Parathyroid adenoma (tissue), 2 donors: ENCODE data around the gene USH1C.

Experiments
- H2AFZ ChIP-seq: fragments of 300-600 bp; sonication (generic); one replicate; pipeline ENCODE4 v1.7.0; 2017; ENCODE audit warnings: antibody characterized with exemption, mild to moderate bottlenecking
- H3K27ac ChIP-seq: fragments of 300-600 bp; sonication (generic); one replicate; pipeline ENCODE4 v1.7.0; 2017
- H3K27me3 ChIP-seq: fragments of 300-600 bp; sonication (generic); one replicate; pipeline ENCODE4 v1.7.0; 2017; ENCODE audit warnings: low read length; ENCODE audit not compliant: control insufficient read depth, insufficient read depth
- H3K36me3 ChIP-seq: fragments of 300-600 bp; sonication (generic); one replicate; pipeline ENCODE4 v1.7.0; 2017; ENCODE audit warnings: low read length; ENCODE audit not compliant: control insufficient read depth, insufficient read depth
- H3K4me1 ChIP-seq: fragments of 300-600 bp; sonication (generic); one replicate; pipeline ENCODE4 v1.7.0; 2017; ENCODE audit warnings: control low read depth
- H3K4me2 ChIP-seq: fragments of 300-600 bp; sonication (generic); one replicate; pipeline ENCODE4 v1.7.0; 2017; ENCODE audit warnings: low read length
- H3K4me3 ChIP-seq: fragments of 300-600 bp; sonication (generic); one replicate; pipeline ENCODE4 v1.7.0; 2017; ENCODE audit warnings: low read depth, low read length
- H3K79me2 ChIP-seq: fragments of 300-600 bp; sonication (generic); one replicate; pipeline ENCODE4 v1.7.0; 2017; ENCODE audit warnings: control low read depth
- H3K9ac ChIP-seq: fragments of 300-600 bp; sonication (generic); one replicate; pipeline ENCODE4 v1.7.0; 2017; ENCODE audit warnings: mild to moderate bottlenecking
- H3K9me3 ChIP-seq: fragments of 300-600 bp; sonication (generic); one replicate; pipeline ENCODE4 v1.7.0; 2017; ENCODE audit warnings: low read length; ENCODE audit not compliant: control insufficient read depth
- TF ChIP-seq, protein P1 (sequence below): fragments of 300-600 bp; sonication (generic); IDR thresholded peaks from one replicate; pipeline ENCODE4 v1.7.0; 2017; ENCODE audit warnings: antibody characterized with exemption, mild to moderate bottlenecking
- donor health status: primary hyperparathyroidism.

The USH1C gene

DNA sequence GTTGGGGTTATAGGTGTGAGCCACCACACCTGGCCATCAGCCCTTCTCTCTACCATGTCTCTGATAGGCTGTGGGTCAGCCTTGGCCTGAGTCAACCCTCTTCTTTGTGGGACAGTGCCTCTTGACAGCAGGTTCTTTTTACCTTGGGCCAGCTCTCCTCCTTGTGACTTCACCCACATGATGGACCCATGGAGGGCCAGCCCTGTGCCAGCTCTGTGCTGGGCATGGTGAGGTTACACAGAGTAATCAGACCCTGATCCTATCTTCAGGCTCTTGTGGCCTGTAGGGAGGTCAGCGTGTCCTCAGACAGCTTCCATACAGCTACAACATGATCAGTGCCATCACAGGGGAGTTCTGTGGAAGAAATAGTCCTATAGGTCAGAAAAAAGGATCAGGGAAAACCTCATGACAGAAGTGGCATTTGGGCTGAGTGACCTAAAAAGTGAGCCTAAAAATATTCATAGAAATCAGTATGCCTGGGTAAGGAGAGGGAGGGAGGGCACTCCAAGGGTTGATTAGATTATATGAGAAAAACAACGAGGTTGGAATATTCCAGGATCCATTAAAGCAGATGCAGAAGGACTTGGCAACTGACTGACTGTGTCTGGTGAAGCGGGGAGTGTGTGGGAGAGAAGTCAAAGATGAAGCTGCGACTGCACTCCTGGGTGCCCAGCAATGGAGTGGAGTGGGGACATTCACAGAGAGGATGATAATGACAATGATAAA, 19.9 kb upstream of the USH1C start:
- no peaks in the 10 kb centered on the region for H3K79me2 ChIP-seq
- no peak overlapping the region for H3K27ac ChIP-seq
- H3K36me3 ChIP-seq = no peaks in the 10 kb centered on the region
- TF ChIP-seq, protein P1, sequence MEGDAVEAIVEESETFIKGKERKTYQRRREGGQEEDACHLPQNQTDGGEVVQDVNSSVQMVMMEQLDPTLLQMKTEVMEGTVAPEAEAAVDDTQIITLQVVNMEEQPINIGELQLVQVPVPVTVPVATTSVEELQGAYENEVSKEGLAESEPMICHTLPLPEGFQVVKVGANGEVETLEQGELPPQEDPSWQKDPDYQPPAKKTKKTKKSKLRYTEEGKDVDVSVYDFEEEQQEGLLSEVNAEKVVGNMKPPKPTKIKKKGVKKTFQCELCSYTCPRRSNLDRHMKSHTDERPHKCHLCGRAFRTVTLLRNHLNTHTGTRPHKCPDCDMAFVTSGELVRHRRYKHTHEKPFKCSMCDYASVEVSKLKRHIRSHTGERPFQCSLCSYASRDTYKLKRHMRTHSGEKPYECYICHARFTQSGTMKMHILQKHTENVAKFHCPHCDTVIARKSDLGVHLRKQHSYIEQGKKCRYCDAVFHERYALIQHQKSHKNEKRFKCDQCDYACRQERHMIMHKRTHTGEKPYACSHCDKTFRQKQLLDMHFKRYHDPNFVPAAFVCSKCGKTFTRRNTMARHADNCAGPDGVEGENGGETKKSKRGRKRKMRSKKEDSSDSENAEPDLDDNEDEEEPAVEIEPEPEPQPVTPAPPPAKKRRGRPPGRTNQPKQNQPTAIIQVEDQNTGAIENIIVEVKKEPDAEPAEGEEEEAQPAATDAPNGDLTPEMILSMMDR = no peak
- H2AFZ ChIP-seq = no peak overlapping the region
- H3K9me3 ChIP-seq = no peaks in the 10 kb centered on the region
- H3K4me2 ChIP-seq = no peak overlapping the region
- H3K4me1 ChIP-seq = no peaks in the 10 kb centered on the region
- H3K9ac ChIP-seq = no peak overlapping the region
- no peaks in the 10 kb centered on the region for H3K27me3 ChIP-seq
- no peak overlapping the region for H3K4me3 ChIP-seq

DNA sequence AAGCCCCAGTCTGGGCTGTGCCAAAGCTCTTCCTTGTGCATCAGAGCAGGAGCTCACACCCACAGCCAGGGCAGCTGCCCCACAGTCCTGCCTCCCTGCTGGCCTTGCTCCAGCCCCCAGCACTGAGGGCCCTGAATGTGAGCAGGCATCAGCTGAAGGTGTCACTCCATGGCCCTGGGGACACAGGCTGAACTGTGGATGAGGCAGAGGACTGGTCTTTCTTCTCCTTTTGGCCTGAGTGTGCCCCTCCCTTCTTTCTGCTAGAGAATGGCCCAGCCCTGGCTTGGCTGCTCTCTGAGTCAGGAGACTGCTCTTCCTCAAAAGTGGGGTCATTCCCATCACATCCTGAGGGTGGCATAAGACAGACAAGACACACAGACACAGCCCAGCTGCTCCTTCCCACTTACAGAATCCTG, 19.0 kb upstream of the USH1C start:
- H3K36me3 ChIP-seq = no peaks in the 10 kb centered on the region
- no peaks in the 10 kb centered on the region for H3K4me1 ChIP-seq
- H3K79me2 ChIP-seq = no peaks in the 10 kb centered on the region
- H3K9me3 ChIP-seq = no peaks in the 10 kb centered on the region
- H3K27ac ChIP-seq = no peak overlapping the region
- H3K9ac ChIP-seq = no peak overlapping the region
- H3K27me3 ChIP-seq = no peaks in the 10 kb centered on the region
- H3K4me2 ChIP-seq = no peak overlapping the region
- no peak overlapping the region for H3K4me3 ChIP-seq
- TF ChIP-seq, protein P1 = no peak
- no peak overlapping the region for H2AFZ ChIP-seq

DNA sequence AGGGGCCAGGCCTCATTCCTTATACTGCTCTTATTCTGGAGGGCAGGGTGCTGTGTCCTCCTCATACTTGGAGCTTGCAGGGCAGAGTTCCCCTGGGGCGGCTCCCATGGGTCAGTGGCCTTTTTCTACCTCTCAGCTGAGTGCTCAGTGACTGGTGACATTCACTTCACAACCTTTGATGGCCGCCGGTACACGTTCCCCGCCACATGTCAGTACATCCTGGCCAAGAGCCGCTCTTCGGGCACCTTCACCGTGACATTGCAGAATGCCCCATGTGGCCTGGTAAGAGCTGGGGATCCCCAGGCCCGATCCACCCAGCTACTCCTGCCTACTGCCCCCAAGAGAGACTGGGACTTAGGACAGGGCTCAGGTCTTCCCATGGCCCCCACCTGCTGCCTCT, 17.3 kb upstream of the USH1C start:
- TF ChIP-seq, protein P1 = no peak
- Histone ChIP-seq H2AFZ (no peak overlapping the region), H3K9me3 (no peaks in the 10 kb centered on the region), H3K36me3 (no peaks in the 10 kb centered on the region), H3K4me1 (no peaks in the 10 kb centered on the region), H3K9ac (no peak overlapping the region), H3K4me2 (no peak overlapping the region), H3K4me3 (no peak overlapping the region), H3K79me2 (no peaks in the 10 kb centered on the region), H3K27me3 (no peaks in the 10 kb centered on the region), H3K27ac (no peak overlapping the region)

DNA sequence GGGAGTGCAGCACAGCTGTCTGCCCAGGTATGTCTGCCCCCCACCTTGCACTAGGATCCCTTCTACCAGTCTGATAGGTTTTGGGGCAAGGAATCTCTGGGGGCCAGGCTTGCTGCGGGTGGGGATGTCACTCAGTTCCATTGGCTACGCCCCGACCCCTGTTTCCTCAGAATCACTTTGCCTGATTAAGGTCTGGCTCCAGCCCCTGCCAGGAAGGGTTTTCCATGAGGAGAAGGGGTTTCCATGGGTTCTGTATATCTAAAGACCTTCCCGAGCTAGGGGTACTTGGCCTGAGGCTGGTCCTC, 16.8 kb upstream of the USH1C start:
- Histone ChIP-seq H3K27me3 (no peaks in the 10 kb centered on the region), H3K9me3 (no peaks in the 10 kb centered on the region), H3K27ac (no peak overlapping the region), H3K79me2 (no peaks in the 10 kb centered on the region), H2AFZ (no peak overlapping the region), H3K36me3 (no peaks in the 10 kb centered on the region), H3K4me1 (no peaks in the 10 kb centered on the region), H3K4me2 (no peak overlapping the region), H3K4me3 (no peak overlapping the region), H3K9ac (no peak overlapping the region)
- TF ChIP-seq, protein P1 = no peak
